ENCODE measurements around the gene FAM217B. TPM values are rescaled to one million over a fixed set of nuclear protein-coding genes. Genes with fewer than 3 reads are reported as not detected.
A peak's percentile ranks its signal among the peaks of the same experiment; 100 is the strongest.

Gene FAM217B
- polyA plus RNA-seq (ENCODE audit: insufficient read length in 4 of 4), result 10 to 100 TPM; 21.3 to 23.9 (median 22.3) TPM

- DNase-seq (ENCODE audit: low read depth in 4 of 4, low spot score in 2 of 4), result peak; percentile 81 to 94 (median 90)
Measured at GRCh38 chr20:59940129-59940955, at the start of gene FAM217B, which contains the start of gene PPP1R3D. Gene FAM217B, plus strand, starts transcription at chr20:59940389. Its CDS starts 3,555 bp downstream, at chr20:59943944. Gene PPP1R3D, minus strand, starts transcription at chr20:59940305. Its CDS starts 374 bp downstream, at chr20:59939931.

- no peak for DNase-seq (ENCODE audit: low read depth in 4 of 4, low spot score in 2 of 4)
Measured at GRCh38 chr20:59891581-59891980, 48.6 kb upstream of the FAM217B start.

GRCh38 chr20:59895908-59896307 lies 44.3 kb upstream of the FAM217B start:
- DNase-seq (ENCODE audit: low read depth in 4 of 4, low spot score in 2 of 4), result no peak

- DNase-seq (ENCODE audit: low read depth in 4 of 4, low spot score in 2 of 4), result no peak
Measured at GRCh38 chr20:59902470-59902869, 37.7 kb upstream of the FAM217B start.

- DNase-seq (ENCODE audit: low read depth in 4 of 4, low spot score in 2 of 4), result no peak
Measured at GRCh38 chr20:59903621-59904020, 36.6 kb upstream of the FAM217B start.

GRCh38 chr20:59908855-59909254 lies 31.3 kb upstream of the FAM217B start:
- DNase-seq (ENCODE audit: low read depth in 4 of 4, low spot score in 2 of 4), result no peak

- no peak for DNase-seq (ENCODE audit: low read depth in 4 of 4, low spot score in 2 of 4)
Measured at GRCh38 chr20:59911041-59911440, 29.1 kb upstream of the FAM217B start.

- DNase-seq (ENCODE audit: low read depth in 4 of 4, low spot score in 2 of 4), result no peak
Measured at GRCh38 chr20:59912609-59913008, 27.6 kb upstream of the FAM217B start.

- DNase-seq (ENCODE audit: low read depth in 4 of 4, low spot score in 2 of 4), result no peak
Measured at GRCh38 chr20:59920944-59921343, 19.2 kb upstream of the FAM217B start.

- no peak for DNase-seq (ENCODE audit: low read depth in 4 of 4, low spot score in 2 of 4)
Measured at GRCh38 chr20:59923514-59923913, 16.7 kb upstream of the FAM217B start.

GRCh38 chr20:59925359-59925758 lies 14.8 kb upstream of the FAM217B start:
- DNase-seq (ENCODE audit: low read depth in 4 of 4, low spot score in 2 of 4), result no peak

GRCh38 chr20:59925899-59926298 lies 14.3 kb upstream of the FAM217B start:
- DNase-seq (ENCODE audit: low read depth in 4 of 4, low spot score in 2 of 4), result no peak

- no peak for DNase-seq (ENCODE audit: low read depth in 4 of 4, low spot score in 2 of 4)
Measured at GRCh38 chr20:59931511-59932312, 8.5 kb upstream of the FAM217B start.

GRCh38 chr20:59932616-59933295 lies 7.4 kb upstream of the FAM217B start:
- DNase-seq (ENCODE audit: low read depth in 4 of 4, low spot score in 2 of 4), result no peak

- DNase-seq (ENCODE audit: low read depth in 4 of 4, low spot score in 2 of 4), result no peak
Measured at GRCh38 chr20:59933296-59933848, 6.8 kb upstream of the FAM217B start, which contains the start of gene SYCP2. Gene SYCP2, minus strand, starts transcription at chr20:59933637. Its CDS starts 11,224 bp downstream, at chr20:59922413.

GRCh38 chr20:59933849-59934585 lies 6.2 kb upstream of the FAM217B start:
- peak; percentile 41 to 62 (median 61) for DNase-seq (ENCODE audit: low read depth in 4 of 4, low spot score in 2 of 4)

GRCh38 chr20:59935457-59936185 lies 4.6 kb upstream of the FAM217B start:
- DNase-seq (ENCODE audit: low read depth in 4 of 4, low spot score in 2 of 4), result no peak

- no peak for DNase-seq (ENCODE audit: low read depth in 4 of 4, low spot score in 2 of 4)
Measured at GRCh38 chr20:59936409-59936808, 3.8 kb upstream of the FAM217B start.

GRCh38 chr20:59937150-59937549 lies 3.0 kb upstream of the FAM217B start:
- no peak for DNase-seq (ENCODE audit: low read depth in 4 of 4, low spot score in 2 of 4)
